GM10248 (cell line): ENCODE data around the gene CBY2.

Source experiments
- CTCF ChIA-PET: fragments of 300-600 bp; sonication (Branson Sonifier 250); formaldehyde crosslinking; extraction: SDS; loops from one replicate; lab custom pipeline; 2021; ENCODE audit warnings: antibody characterized with exemption; lab: Yijun Ruan, JAX
- POLR2A ChIA-PET: fragments of 350-650 bp; sonication (Branson Sonifier 250); formaldehyde crosslinking; extraction: SDS; loops from one replicate; lab custom pipeline; 2020; ENCODE audit warnings: antibody characterized with exemption; lab: Yijun Ruan, JAX
- DNase-seq: peaks from one replicate; pipeline ENCODE4 v3.0.0; 2012; ENCODE audit errors: extremely low spot score
- CTCF ChIP-seq: IDR thresholded peaks from 2 replicates; pipeline ENCODE4 v1.5.1; 2012; ENCODE audit warnings: mild to moderate bottlenecking, low read depth; ENCODE audit errors: extremely low read depth, missing control alignments, control extremely low read depth

The CBY2 gene

GRCh38 chr13:45700971-45701900 is 884 bp upstream of the CBY2 start:
- POLR2A ChIA-PET: no interaction called here
- DNase-seq: peak; percentile 29
- CTCF ChIA-PET: interaction anchor here (1.0 to 8.8 kb wide), 10 partner anchors 10 to 106 kb away, joined by 3 to 61 read pairs (median 10); no protein-coding TSS in a partner anchor

GRCh38 chr13:45702869-45703391 is 810 bp downstream of the CBY2 start:
- DNase-seq: no peak
- CTCF ChIA-PET: interaction anchor here (0.9 to 8.8 kb wide), 8 partner anchors 11 to 193 kb away, joined by 3 to 61 read pairs (median 6); no protein-coding TSS in a partner anchor
- POLR2A ChIA-PET: no interaction called here
- TF ChIP-seq CTCF: no peak

More at GRCh38 chr13:45700971-45701900, 884 bp upstream of the CBY2 start:
- TF ChIP-seq CTCF: peak; percentile 59

- POLR2A ChIA-PET: no interaction called here
- TF ChIP-seq CTCF: no peak
- DNase-seq: no peak
- CTCF ChIA-PET: interaction anchor here (1.0 to 8.8 kb wide), 8 partner anchors 9 to 81 kb away, joined by 3 to 61 read pairs (median 6); no protein-coding TSS in a partner anchor
Observed at GRCh38 chr13:45704211-45704739, 2.2 kb downstream of the CBY2 start.

- no peak for TF ChIP-seq CTCF
- POLR2A ChIA-PET: no interaction called here
- DNase-seq: no peak
- CTCF ChIA-PET: interaction anchor here (1.0 to 8.8 kb wide), 6 partner anchors 10 to 82 kb away, joined by 3 to 61 read pairs (median 5); no protein-coding TSS in a partner anchor
Observed at GRCh38 chr13:45704854-45705695, 3.0 kb downstream of the CBY2 start.

GRCh38 chr13:45705918-45706317 is 3.8 kb downstream of the CBY2 start:
- CTCF ChIA-PET: interaction anchor here (1.8 to 8.8 kb wide), 3 partner anchors 12 to 82 kb away, joined by 7 to 61 read pairs (median 12); no protein-coding TSS in a partner anchor
- no peak for TF ChIP-seq CTCF
- peak; percentile 34 for DNase-seq
- POLR2A ChIA-PET: no interaction called here
